Upper lobe of left lung (tissue), 4 donors: ENCODE results near the gene GSN.

Experiments used
- CTCF ChIP-seq, 6 experiments: fragments of 450-650 bp in 4 of 6; fragments of 200-600 bp in 2 of 6; sonication (generic) in 2 of 6; IDR thresholded peaks; one replicate each; pipeline ENCODE4 v1.5.1; 2016 to 2019; ENCODE audit warnings: antibody characterized with exemption in 6 of 6
- EP300 ChIP-seq, 4 donors: sonication (generic); formaldehyde crosslinking; IDR thresholded peaks; one replicate each; pipeline ENCODE4 v1.5.1; 2017; ENCODE audit warnings: antibody characterized with exemption in 4 of 4, control low read depth in 2 of 4
- POLR2A ChIP-seq, 4 donors: fragments of 450-650 bp; IDR thresholded peaks; one replicate each; pipeline ENCODE4 v1.5.1; 2016 to 2017; ENCODE audit warnings: antibody characterized with exemption in 4 of 4, mild to moderate bottlenecking in 2 of 4
- POLR2AphosphoS5 ChIP-seq, 2 donors: sonication (generic); formaldehyde crosslinking; IDR thresholded peaks; one replicate each; pipeline ENCODE4 v1.5.1; 2017; ENCODE audit warnings: antibody characterized with exemption in 2 of 2

GRCh38 chr9:121292051-121292450, 24.1 kb downstream of the GSN start:
- TF ChIP-seq EP300 (IDR thresholded peaks at IDR 0.05) (no peak), POLR2A (IDR thresholded peaks at IDR 0.05) (no peak), CTCF (IDR thresholded peaks at IDR 0.05) (no peak), POLR2AphosphoS5 (IDR thresholded peaks at IDR 0.05) (no peak)
